Calu3 (cell line): ENCODE measurements around the gene SRGN. TPM values are rescaled to one million over a fixed set of nuclear protein-coding genes. Genes with fewer than 3 reads are reported as not detected.

ENCODE experiments used
- BruUV-seq: library from RNA; stranded (reverse); fragments of 400-500 nt; replicated peaks from 2 replicates; lab custom pipeline; 2021; lab: Mats Ljungman, UMichigan
- CTCF ChIA-PET: fragments of 300-600 bp; sonication (Branson Sonifier 250); formaldehyde crosslinking; loops from one replicate; lab custom pipeline; 2022; ENCODE audit warnings: antibody characterized with exemption; lab: Charles Lee
- DNase-seq: peaks from one replicate; pipeline ENCODE4 v3.0.0; 2022
- H3K27ac Mint-ChIP-seq: one replicate; pipeline ENCODE4 v1.8.0; 2022; ENCODE audit warnings: mixed read lengths; ENCODE audit not compliant: unreplicated experiment
- H3K27me3 Mint-ChIP-seq: one replicate; pipeline ENCODE4 v1.8.0; 2022; ENCODE audit warnings: mixed read lengths; ENCODE audit not compliant: unreplicated experiment
- H3K36me3 Mint-ChIP-seq: one replicate; pipeline ENCODE4 v1.8.0; 2022; ENCODE audit warnings: mild to moderate bottlenecking, moderate library complexity, mixed read lengths; ENCODE audit not compliant: insufficient read depth, unreplicated experiment
- H3K4me1 Mint-ChIP-seq: one replicate; pipeline ENCODE4 v1.8.0; 2022; ENCODE audit warnings: mild to moderate bottlenecking, low read depth, mixed read lengths; ENCODE audit not compliant: unreplicated experiment
- H3K4me3 Mint-ChIP-seq: one replicate; pipeline ENCODE4 v1.8.0; 2022; ENCODE audit warnings: mild to moderate bottlenecking, low read depth, moderate library complexity, mixed read lengths; ENCODE audit not compliant: unreplicated experiment
- H3K9me3 Mint-ChIP-seq: one replicate; pipeline ENCODE4 v1.8.0; 2022; ENCODE audit warnings: low read depth, mixed read lengths; ENCODE audit not compliant: unreplicated experiment
- CTCF ChIP-seq: fragments of 200-600 bp; IDR thresholded peaks from one replicate; pipeline ENCODE4 v1.8.0; 2022; ENCODE audit warnings: antibody characterized with exemption; ENCODE audit not compliant: unreplicated experiment
- intact Hi-C: fragments of 100-400 bp; cut with micrococcal nuclease; formaldehyde crosslinking; loops from one replicate; pipeline ENCODE4 v1.10.0; 2022; ENCODE audit not compliant: unreplicated experiment
- total RNA-seq: library from RNA; stranded (reverse); gene quantifications from 2 replicates; pipeline ENCODE4 v1.2.3, GENCODE V29; 2022

SRGN gene
- total RNA-seq, 1 experiment from 2014 or later, result not detected

GRCh38 chr10:69153227-69153626 is 65.3 kb downstream of the SRGN start:
- CTCF ChIA-PET, result interaction anchor here (0.6 to 1.3 kb wide), 2 partner anchors 17 to 46 kb away, joined by 3 to 8 read pairs; no protein-coding TSS in a partner anchor

More at GRCh38 chr10:69153227-69153626, 65.3 kb downstream of the SRGN start:
- Mint-ChIP-seq H3K27ac (peak overlapping the region; percentile 36), H3K9me3 (no peaks in the 10 kb centered on the region), H3K4me3 (no peak overlapping the region), H3K4me1 (peaks cover 10% of the 10 kb centered on the region), H3K36me3 (peaks cover 11% of the 10 kb centered on the region), H3K27me3 (no peaks in the 10 kb centered on the region)
- no peak for TF ChIP-seq CTCF
- intact Hi-C loops, result no loop called here
- no TSS peak for BruUV-seq
- DNase-seq, result no peak

Other genes with a start within 250 kb of the SRGN start
- 39.1 and 44.4 TPM in 2 replicates for gene DDX50, start 186.8 kb upstream of the SRGN start, total RNA-seq
- gene DDX21, start 131.9 kb upstream of the SRGN start, total RNA-seq, result 135 and 144 TPM in 2 replicates
- gene KIFBP, start 99.3 kb upstream of the SRGN start, total RNA-seq, result 36.7 and 40.0 TPM in 2 replicates
- gene VPS26A, start 36.1 kb downstream of the SRGN start, total RNA-seq, result 77.1 and 80.3 TPM in 2 replicates
- gene SUPV3L1, start 92.1 kb downstream of the SRGN start, total RNA-seq, result 39.1 and 47.8 TPM in 2 replicates
- 112 and 113 TPM in 2 replicates for gene HKDC1, start 132.2 kb downstream of the SRGN start, total RNA-seq
- 58.8 and 61.0 TPM in 2 replicates for gene HK1, start 190.4 kb downstream of the SRGN start, total RNA-seq